Measurements from ENCODE around the gene POLR2J3. TPM values are rescaled to one million over a fixed set of nuclear protein-coding genes. Genes with fewer than 3 reads are reported as not detected.

POLR2J3 gene
- total and polyA plus RNA-seq, 2 of the 8 experiments (the other 6 are each of a cell fraction or from before 2014, with no cell fraction given) = 18.7 to 24.6 TPM

Other genes starting within 250 kb of the POLR2J3 start
- gene SPDYE6, start 216.1 kb downstream of the POLR2J3 start, total RNA-seq (2021; fragmentation: NEBNext Ultra II Directional; extraction: Animal tissue kit (Norgen Biotek cat#: 25700)) = not detected in 2 replicates
- not detected in 2 replicates for gene SPDYE6, start 216.1 kb downstream of the POLR2J3 start, polyA plus RNA-seq (2011; rRNA removed)
- 22.0 and 25.0 TPM in 2 replicates for gene PRKRIP1, start 176.2 kb downstream of the POLR2J3 start, total RNA-seq (2021; fragmentation: NEBNext Ultra II Directional; extraction: Animal tissue kit (Norgen Biotek cat#: 25700))
- 11.1 and 16.8 TPM in 2 replicates for gene PRKRIP1, start 176.2 kb downstream of the POLR2J3 start, polyA plus RNA-seq (2011; rRNA removed)
- 20.7 and 22.9 TPM in 2 replicates for gene ORAI2, start 139.0 kb downstream of the POLR2J3 start, total RNA-seq (2021; fragmentation: NEBNext Ultra II Directional; extraction: Animal tissue kit (Norgen Biotek cat#: 25700))
- gene ORAI2, start 139.0 kb downstream of the POLR2J3 start, polyA plus RNA-seq (2011; rRNA removed) = 35.2 and 49.8 TPM in 2 replicates
- 16.6 and 17.7 TPM in 2 replicates for gene ALKBH4, start 107.7 kb downstream of the POLR2J3 start, total RNA-seq (2021; fragmentation: NEBNext Ultra II Directional; extraction: Animal tissue kit (Norgen Biotek cat#: 25700))
- gene ALKBH4, start 107.7 kb downstream of the POLR2J3 start, polyA plus RNA-seq (2011; rRNA removed) = 10.2 and 14.2 TPM in 2 replicates
- gene LRWD1, start 107.6 kb downstream of the POLR2J3 start, total RNA-seq (2021; fragmentation: NEBNext Ultra II Directional; extraction: Animal tissue kit (Norgen Biotek cat#: 25700)) = 26.8 and 28.5 TPM in 2 replicates
- 23.4 and 33.7 TPM in 2 replicates for gene LRWD1, start 107.6 kb downstream of the POLR2J3 start, polyA plus RNA-seq (2011; rRNA removed)
- 54.1 TPM in 2 replicates for gene POLR2J, start 93.7 kb downstream of the POLR2J3 start, total RNA-seq (2021; fragmentation: NEBNext Ultra II Directional; extraction: Animal tissue kit (Norgen Biotek cat#: 25700))
- 109 and 113 TPM in 2 replicates for gene POLR2J, start 93.7 kb downstream of the POLR2J3 start, polyA plus RNA-seq (2011; rRNA removed)
- 2.6 and 3.4 TPM in 2 replicates for gene RASA4B, start 54.8 kb downstream of the POLR2J3 start, total RNA-seq (2021; fragmentation: NEBNext Ultra II Directional; extraction: Animal tissue kit (Norgen Biotek cat#: 25700))
- 6.7 and 8.3 TPM in 2 replicates for gene RASA4B, start 54.8 kb downstream of the POLR2J3 start, polyA plus RNA-seq (2011; rRNA removed)
- gene UPK3BL2, start 28.9 kb downstream of the POLR2J3 start, total RNA-seq (2021; fragmentation: NEBNext Ultra II Directional; extraction: Animal tissue kit (Norgen Biotek cat#: 25700)) = 12.4 and 12.5 TPM in 2 replicates
- gene UPK3BL2, start 28.9 kb downstream of the POLR2J3 start, polyA plus RNA-seq (2011; rRNA removed) = 18.3 and 22.6 TPM in 2 replicates
- gene SPDYE2, start 21.4 kb downstream of the POLR2J3 start, total RNA-seq (2021; fragmentation: NEBNext Ultra II Directional; extraction: Animal tissue kit (Norgen Biotek cat#: 25700)) = not detected in 2 replicates
- not detected in 2 replicates for gene SPDYE2, start 21.4 kb downstream of the POLR2J3 start, polyA plus RNA-seq (2011; rRNA removed)
- 19.6 and 25.1 TPM in 2 replicates for gene RASA4, start 44.2 kb upstream of the POLR2J3 start, total RNA-seq (2021; fragmentation: NEBNext Ultra II Directional; extraction: Animal tissue kit (Norgen Biotek cat#: 25700))
- gene RASA4, start 44.2 kb upstream of the POLR2J3 start, polyA plus RNA-seq (2011; rRNA removed) = 23.4 and 37.0 TPM in 2 replicates
- gene UPK3BL1, start 70.2 kb upstream of the POLR2J3 start, total RNA-seq (2021; fragmentation: NEBNext Ultra II Directional; extraction: Animal tissue kit (Norgen Biotek cat#: 25700)) = 5.9 and 6.4 TPM in 2 replicates
- gene UPK3BL1, start 70.2 kb upstream of the POLR2J3 start, polyA plus RNA-seq (2011; rRNA removed) = 16.1 and 31.7 TPM in 2 replicates
- not detected in 2 replicates for gene SPDYE2B, start 77.7 kb upstream of the POLR2J3 start, total RNA-seq (2021; fragmentation: NEBNext Ultra II Directional; extraction: Animal tissue kit (Norgen Biotek cat#: 25700))
- gene SPDYE2B, start 77.7 kb upstream of the POLR2J3 start, polyA plus RNA-seq (2011; rRNA removed) = not detected in 2 replicates
- 7.7 and 7.9 TPM in 2 replicates for gene POLR2J2, start 99.1 kb upstream of the POLR2J3 start, total RNA-seq (2021; fragmentation: NEBNext Ultra II Directional; extraction: Animal tissue kit (Norgen Biotek cat#: 25700))
- 1.8 and 2.1 TPM in 2 replicates for gene POLR2J2, start 99.1 kb upstream of the POLR2J3 start, polyA plus RNA-seq (2011; rRNA removed)
- 6.6 TPM in 2 replicates for gene FAM185A, start 176.4 kb upstream of the POLR2J3 start, total RNA-seq (2021; fragmentation: NEBNext Ultra II Directional; extraction: Animal tissue kit (Norgen Biotek cat#: 25700))
- gene FAM185A, start 176.4 kb upstream of the POLR2J3 start, polyA plus RNA-seq (2011; rRNA removed) = 5.2 and 7.4 TPM in 2 replicates